Non-pigmented ciliary epithelial cell (primary cell): ENCODE results near the gene TTLL7.

ENCODE experiments used
- DNase-seq: peaks from one replicate; pipeline ENCODE4 v3.0.0-alpha.2; 2010; ENCODE audit warnings: low read depth

Gene TTLL7

GRCh38 chr1:83872515-83872914 is 126.4 kb downstream of the TTLL7 start:
- no peak for DNase-seq

DNA sequence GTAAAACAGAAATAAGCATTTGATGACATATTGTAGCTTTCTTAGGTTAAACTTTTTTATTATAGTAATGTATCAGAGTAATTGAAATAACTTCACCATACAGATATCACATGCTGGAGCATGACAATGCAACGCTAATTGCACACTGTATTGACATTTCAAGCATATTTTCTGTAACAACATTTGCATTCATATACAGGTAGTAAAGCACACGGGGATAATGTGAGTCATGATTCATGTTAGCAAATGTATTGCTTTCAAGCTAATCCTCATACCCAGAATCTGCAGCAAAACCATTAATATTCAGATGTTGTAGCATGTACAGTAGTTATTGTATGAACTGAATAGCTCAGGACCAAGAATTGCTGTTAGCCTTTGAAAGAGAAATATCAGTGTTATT is 133.9 kb downstream of the TTLL7 start:
- no peak for DNase-seq

DNA sequence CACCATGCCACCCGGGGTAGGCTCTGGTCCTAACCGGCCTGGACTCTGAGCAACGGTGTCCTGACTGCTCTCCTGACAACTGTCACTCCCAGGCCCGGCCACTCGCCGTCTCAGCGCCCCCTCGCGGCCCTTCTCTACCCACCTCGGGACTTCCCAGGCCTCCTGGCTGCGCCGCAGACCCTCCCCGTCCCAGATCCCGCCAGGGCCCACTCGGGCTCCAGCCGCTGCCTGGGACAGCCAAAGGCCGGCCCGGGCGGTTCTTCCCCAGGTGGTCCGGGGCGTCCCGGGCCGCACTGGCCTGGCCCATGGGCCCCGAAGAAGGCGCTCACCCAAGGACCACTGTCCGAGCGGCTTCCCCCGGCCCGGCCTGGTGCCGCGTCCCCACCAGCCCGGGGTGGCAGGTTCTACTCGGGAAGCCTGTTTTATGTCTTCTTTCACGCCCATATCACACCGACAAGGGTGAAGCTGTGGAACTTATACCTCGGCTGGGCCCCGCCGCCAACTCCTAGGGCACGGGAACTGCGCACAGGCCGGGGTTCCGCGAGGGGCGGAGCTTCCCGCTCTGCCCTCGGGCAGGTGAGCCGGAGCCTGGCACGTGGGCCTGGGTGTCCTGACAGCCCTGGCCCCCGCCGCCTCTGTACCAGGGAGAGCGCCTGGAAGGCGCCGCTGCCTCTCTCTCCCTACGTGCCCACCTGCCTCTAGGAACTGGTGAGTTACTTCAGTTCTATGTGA is 138.3 kb downstream of the TTLL7 start:
- no peak for DNase-seq

DNA sequence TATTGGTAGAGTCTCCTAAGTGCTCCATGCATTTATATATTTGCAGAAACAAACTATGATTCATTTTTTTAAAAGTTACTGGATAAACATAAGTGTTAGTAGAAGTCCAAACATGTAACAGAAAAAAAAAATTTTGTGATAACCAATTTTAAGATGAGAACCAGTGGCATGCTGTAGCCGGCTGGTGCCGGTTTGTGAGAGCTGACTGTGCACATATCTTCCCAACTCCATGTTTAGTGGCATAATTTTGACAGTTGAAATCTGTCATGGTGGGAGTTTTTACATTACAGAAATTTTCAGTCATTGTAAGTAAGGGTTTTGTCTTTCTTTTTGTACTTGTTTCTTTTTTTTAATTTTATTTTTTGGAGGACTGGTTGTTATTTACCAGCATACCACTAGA is 141.2 kb downstream of the TTLL7 start:
- no peak for DNase-seq

DNA sequence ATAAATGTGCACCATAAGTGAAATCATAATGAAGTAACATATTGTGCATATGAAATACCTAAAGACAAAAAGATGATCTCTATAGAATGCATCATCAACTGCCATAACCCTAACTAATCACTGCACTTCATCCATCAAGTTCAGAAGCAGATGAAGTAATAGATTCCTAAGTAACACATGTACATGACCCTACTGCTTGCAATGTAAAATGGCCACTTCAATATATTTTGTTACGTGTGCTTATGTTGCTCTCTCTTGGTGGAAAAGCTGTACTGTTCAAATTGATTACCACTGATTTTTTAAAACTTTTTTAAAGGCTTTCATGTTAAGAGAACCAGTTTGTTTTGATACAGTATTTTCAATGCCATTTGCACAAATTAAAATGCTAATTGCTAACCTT is 141.8 kb downstream of the TTLL7 start:
- DNase-seq = no peak

GRCh38 chr1:83856381-83856780 is 142.6 kb downstream of the TTLL7 start:
- no peak for DNase-seq

DNA sequence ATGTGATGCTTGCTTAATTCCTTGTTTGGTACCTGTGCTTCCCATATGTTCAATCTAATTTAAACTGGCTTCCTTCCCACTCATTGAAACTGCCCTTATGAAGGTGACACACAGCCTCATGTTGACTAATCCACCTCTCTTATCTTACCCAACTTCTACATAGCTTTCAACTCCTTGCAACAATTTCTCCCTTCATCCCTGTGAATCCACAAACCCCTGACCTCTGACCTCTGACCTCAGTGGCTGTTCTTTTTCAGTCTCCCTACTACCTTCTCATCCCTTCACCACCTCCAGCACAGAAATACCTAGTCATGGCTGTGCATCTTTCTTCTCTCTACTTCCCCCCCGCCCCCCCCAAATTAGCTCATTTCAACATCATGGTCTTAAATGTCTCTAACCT is 144.5 kb downstream of the TTLL7 start:
- DNase-seq = no peak

DNA sequence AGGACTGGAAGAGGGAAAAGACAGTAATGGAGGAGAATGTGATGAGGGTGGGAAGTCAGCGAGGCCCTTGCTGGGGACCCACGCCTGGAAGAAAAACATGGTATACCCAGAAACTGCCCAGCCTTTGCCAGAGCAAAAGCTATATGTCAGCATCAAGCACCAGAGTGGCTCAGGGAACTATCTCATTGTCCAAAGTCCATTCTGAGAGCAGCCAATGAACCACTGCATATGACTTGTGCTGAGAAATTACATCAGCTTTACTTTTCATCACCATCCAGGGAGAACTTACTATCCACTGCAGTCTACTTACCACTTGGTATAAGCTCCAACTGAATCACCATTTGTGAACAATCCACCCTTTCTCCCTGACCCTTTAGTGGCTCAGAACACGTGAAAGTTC is 148.1 kb downstream of the TTLL7 start:
- no peak for DNase-seq

GRCh38 chr1:83849191-83850061 is 149.5 kb downstream of the TTLL7 start:
- no peak for DNase-seq

DNA sequence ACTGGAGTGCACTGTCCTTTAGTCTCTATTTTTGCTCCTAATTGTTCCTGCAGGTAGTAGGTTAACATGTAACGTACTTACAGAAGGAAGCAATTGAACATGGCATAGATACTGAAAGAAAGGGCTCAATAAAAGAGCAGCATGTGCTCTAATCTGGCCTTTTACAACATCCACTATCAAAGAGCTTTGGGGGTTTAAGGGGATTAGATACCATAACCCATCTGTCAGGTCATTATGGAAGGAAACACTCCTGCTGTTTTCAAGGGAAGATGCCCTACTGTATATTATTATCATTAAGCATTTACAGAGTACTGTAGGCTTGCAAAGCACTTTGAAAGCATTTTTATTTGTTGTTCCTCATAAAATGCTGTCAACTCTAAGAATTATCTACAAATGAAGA is 152.8 kb downstream of the TTLL7 start:
- no peak for DNase-seq

DNA sequence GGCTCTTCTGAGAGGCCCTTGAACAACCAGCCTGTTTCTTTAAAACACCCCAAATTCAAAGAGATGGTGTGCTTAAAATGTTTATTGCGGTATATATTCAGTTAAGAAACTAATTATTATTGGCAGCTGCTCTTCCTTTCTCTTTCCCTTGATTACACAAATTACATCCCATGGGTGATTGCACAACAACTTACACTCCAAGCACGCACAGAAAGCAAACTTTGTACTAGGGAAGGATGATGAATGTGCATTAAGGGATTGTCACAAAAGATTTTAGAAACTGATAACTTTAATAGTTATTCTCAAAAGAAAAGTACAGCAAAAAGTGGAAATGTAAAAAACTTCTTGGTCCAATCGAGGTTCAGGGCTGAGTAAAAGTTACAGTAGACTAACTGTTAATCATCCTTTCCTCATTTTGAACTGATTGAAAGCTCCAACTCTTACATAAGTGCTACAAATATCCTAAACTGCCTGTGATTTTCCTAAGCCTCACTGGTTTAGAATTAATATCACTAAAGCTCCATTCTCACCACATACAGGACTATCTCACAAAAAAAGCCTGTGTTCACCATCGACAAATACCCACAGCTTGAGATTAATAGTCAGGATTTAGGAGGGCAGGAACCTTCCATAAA is 153.4 kb downstream of the TTLL7 start:
- DNase-seq = no peak

GRCh38 chr1:83844546-83844945 is 154.4 kb downstream of the TTLL7 start:
- no peak for DNase-seq

DNA sequence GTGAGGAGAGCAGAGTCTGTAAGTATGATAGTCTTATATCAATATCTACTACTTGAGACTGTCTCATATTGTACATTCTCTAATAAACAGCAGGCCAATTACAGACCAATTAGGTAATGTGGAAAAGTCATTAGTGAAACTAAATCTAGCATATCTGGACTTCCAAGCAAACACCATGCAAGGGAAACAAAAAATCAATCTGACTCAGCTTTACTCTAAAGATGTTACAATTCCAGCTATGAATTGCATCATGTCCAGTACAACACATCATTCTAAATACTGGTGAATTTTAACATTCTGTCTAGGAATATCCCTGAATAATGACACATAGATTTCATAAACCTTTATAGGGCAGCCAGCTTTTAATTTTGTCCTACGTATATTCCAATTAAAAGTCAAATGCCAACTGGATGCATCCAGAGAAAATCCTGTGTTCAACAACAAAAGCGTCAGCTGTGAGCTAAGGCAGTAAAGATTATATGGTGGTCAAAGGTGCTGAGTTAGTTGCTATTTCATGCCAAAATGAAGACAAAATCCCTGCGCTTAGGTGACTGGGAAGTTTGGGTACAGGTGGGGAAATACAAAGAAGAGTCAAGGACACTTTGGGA is 159.3 kb downstream of the TTLL7 start:
- DNase-seq = no peak

DNA sequence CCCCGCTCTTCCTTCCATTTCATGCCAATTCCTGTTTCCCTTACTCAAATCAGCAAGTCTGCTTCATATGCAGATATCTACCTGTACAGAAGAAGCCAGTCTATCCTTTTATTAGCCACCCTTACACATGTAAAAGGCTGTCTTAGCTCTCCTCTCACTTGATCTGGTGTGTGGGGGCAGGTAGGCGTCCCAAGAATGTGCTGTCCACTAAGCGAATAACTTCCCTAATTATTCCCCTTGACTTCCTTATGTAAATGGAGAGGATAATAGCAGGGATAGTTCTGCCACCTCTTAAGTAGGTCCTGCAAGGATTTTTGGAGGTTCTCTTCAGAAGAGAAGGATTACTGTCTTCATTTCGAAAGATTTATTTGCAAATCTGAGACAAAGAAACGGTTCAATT is 160.4 kb downstream of the TTLL7 start:
- DNase-seq = no peak

- no peak for DNase-seq
Measured at GRCh38 chr1:83836543-83836942, 162.4 kb downstream of the TTLL7 start.

DNA sequence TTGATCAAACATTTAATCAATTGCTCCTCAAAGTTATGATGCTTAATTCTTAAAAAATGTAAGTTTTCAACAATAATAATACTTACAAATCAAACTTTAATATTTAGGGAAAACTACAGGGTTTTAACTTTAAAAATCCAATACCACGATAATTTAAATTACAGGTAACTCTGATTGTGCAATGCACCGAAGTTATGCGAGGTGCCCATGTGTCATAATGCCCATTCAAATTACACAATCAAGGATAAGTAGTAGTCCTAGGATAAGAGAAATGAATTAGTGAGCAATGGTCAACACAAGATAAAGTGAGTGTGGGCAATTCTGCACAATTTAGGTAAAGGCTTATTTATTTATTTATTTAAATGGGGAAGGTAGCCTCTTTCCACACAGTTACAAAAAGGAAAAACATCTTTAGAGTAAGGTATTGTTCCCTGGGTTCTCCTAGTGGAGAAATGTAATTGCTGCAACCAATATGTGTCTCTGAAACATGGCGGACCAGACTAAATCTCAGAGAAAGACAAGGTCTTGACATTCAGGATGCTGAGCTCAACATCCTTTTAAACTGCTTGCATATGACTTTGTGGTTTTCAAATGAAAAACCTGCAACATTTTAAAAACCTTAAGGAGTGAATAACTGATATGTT is 164.2 kb downstream of the TTLL7 start:
- no peak for DNase-seq

GRCh38 chr1:83832194-83832593 is 166.7 kb downstream of the TTLL7 start:
- DNase-seq = no peak

DNA sequence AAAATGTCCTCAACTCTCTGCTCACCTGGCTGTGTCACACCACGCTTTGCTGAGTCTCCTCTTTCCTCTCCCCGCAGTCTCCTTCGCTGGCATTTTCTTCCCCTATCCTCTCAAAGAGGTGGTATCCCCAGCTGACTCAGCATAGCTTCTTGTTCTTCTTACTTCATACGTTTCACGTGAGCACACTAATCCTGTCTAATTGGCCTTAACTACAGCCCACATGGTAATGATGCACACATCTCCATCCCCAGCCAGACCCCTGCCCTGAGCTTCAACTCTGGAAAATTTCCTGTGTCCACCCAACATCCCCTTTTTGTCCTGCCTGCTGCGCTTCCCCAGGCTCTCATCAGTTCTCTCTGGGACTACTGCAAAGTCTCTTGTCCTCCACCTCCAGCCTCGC is 169.8 kb downstream of the TTLL7 start:
- no peak for DNase-seq

DNA sequence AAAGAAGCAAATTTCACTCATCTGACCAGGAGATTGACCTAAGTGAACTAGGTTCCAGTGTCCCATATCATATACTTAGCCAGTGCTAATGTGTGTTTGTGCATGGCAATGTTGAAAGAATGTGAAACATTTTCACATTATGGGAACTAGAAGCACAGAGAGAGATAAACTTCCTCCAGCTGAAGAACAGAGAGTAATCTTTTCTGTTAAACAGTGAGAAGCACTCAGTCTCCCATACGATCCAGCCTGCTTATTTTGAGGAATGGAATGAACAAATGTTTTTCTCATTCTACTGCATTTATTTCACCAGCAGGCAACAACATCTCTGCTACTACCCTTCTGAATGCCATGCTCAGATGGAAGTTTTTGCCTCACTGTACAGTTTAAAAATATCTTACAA is 170.5 kb downstream of the TTLL7 start:
- DNase-seq = no peak

- DNase-seq = no peak
Measured at GRCh38 chr1:83827741-83828140, 171.2 kb downstream of the TTLL7 start.

- DNase-seq = no peak
Measured at GRCh38 chr1:83822208-83822607, 176.7 kb downstream of the TTLL7 start.

- no peak for DNase-seq
Measured at GRCh38 chr1:83819436-83819835, 179.5 kb downstream of the TTLL7 start.
